ENCODE results near the gene KLHL29.

DNA sequence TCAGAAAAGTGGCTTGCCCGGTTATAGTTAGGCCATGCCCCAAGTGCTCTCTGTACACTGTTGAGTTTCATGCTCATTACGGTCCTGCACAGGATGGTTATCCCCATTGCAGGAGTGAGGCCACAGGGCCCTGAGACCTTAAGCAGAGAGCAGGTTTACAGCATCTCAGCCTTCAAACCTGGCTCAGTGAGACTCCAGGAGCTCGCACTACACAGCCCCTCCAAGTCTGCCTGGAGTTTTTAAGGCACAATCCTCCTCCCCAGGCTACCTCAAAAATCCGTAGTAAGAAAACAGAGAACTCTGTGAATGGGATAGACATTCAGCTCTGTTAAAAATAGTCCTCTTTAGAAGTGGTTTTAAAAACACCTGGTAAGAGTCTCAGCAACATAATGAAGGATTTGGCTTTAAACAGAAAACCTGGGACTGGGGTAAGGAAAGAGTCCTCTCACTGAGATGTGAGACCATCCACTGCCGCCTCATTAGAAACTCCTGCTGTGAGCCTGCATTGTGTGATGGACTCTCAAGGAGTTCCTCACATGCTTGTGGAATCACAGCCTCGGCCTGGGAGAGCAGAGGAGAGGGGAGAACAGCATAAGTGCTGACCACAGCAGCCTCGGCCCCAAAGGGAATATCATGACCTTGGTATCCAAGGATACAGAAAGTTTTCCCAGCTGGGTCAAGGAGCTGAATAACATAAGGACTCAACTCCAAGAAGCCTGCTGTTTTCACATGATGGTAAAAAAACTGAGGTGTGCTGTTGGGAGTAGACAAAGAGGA lies 327.2 kb downstream of the KLHL29 start:
- TF ChIP-seq, protein P1, sequence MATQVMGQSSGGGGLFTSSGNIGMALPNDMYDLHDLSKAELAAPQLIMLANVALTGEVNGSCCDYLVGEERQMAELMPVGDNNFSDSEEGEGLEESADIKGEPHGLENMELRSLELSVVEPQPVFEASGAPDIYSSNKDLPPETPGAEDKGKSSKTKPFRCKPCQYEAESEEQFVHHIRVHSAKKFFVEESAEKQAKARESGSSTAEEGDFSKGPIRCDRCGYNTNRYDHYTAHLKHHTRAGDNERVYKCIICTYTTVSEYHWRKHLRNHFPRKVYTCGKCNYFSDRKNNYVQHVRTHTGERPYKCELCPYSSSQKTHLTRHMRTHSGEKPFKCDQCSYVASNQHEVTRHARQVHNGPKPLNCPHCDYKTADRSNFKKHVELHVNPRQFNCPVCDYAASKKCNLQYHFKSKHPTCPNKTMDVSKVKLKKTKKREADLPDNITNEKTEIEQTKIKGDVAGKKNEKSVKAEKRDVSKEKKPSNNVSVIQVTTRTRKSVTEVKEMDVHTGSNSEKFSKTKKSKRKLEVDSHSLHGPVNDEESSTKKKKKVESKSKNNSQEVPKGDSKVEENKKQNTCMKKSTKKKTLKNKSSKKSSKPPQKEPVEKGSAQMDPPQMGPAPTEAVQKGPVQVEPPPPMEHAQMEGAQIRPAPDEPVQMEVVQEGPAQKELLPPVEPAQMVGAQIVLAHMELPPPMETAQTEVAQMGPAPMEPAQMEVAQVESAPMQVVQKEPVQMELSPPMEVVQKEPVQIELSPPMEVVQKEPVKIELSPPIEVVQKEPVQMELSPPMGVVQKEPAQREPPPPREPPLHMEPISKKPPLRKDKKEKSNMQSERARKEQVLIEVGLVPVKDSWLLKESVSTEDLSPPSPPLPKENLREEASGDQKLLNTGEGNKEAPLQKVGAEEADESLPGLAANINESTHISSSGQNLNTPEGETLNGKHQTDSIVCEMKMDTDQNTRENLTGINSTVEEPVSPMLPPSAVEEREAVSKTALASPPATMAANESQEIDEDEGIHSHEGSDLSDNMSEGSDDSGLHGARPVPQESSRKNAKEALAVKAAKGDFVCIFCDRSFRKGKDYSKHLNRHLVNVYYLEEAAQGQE (IDR thresholded peaks at IDR 0.05; ENCODE audit: insufficient replicate concordance, low read depth): no peak
- TF ChIP-seq, protein P2, sequence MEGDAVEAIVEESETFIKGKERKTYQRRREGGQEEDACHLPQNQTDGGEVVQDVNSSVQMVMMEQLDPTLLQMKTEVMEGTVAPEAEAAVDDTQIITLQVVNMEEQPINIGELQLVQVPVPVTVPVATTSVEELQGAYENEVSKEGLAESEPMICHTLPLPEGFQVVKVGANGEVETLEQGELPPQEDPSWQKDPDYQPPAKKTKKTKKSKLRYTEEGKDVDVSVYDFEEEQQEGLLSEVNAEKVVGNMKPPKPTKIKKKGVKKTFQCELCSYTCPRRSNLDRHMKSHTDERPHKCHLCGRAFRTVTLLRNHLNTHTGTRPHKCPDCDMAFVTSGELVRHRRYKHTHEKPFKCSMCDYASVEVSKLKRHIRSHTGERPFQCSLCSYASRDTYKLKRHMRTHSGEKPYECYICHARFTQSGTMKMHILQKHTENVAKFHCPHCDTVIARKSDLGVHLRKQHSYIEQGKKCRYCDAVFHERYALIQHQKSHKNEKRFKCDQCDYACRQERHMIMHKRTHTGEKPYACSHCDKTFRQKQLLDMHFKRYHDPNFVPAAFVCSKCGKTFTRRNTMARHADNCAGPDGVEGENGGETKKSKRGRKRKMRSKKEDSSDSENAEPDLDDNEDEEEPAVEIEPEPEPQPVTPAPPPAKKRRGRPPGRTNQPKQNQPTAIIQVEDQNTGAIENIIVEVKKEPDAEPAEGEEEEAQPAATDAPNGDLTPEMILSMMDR (IDR thresholded peaks at IDR 0.05; ENCODE audit: insufficient read depth, low read length): no peak
- TF ChIP-seq POLR2AphosphoS5 (IDR thresholded peaks at IDR 0.05; ENCODE audit: low read depth): no peak

Measured in HL-60 (cell line).